HG03139 (cell line): ENCODE data around the gene CHI3L1.

ENCODE experiments used
- ATAC-seq: cut with Tn5 transposase; IDR thresholded peaks from one replicate; pipeline ENCODE4 v1.9.1; 2021; ENCODE audit not compliant: unreplicated experiment

Gene CHI3L1

GRCh38 chr1:203169770-203170520 lies 16.6 kb downstream of the CHI3L1 start:
- ATAC-seq: no peak

DNA sequence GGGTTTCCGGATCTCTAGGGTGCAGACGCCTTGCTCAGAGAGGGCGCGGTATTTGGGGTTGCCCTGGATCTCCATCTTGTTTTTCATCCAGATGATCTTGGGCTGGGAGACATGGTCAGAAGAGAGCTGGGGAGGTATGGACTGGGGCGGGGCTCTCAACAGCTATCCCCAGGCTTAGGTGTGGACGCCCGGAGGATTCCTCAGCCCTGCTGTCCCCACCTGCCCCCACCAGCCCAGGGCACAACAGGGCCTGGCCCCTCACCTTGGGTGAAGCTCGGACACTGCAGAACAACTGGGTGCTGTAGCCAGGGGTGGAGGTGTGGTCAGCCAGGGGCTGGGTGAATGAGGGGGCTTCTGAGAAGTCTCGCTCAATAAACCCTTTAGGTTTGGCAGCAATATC lies 17.5 kb downstream of the CHI3L1 start:
- ATAC-seq: no peak

DNA sequence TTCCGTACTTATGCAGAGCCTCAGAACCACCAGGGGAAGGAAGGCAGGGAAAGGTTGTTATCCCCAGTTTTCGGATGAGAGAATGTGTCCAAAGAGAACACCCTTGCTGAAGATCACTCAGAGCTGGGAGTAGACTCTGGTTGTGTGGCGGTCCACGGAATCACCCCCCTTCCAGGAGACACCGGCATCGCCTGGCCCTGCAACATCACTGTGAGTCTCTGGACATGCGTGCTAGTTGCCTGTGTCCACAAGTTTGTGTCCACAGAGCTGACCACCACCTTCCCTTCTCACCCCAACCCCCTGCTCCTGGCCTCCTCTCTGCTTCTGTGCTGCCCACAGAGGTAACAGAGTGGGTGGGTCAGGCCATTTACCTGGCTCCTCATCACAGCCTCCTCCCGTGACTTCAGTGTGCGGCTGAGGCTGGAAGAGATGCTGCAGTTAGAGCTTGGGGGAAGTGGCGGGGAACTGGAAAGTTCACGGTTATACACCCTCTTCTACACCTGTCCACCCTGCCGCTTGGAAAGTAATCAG lies 18.2 kb downstream of the CHI3L1 start:
- ATAC-seq: no peak

DNA sequence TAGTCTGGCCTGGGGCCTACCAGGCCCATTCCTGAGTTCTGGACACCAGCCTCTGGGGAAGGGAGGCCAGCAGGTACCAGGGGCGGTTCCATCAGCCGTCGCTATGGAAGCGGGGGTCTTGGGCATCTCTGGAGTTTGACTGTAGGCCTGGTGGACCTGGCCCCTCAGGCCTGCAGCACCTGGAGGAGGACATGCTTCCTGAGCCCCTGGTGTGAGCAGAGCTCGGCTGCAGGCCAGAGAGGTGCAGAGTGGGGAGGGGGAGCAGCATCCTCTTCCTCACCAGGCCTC lies 18.6 kb downstream of the CHI3L1 start:
- no peak for ATAC-seq

DNA sequence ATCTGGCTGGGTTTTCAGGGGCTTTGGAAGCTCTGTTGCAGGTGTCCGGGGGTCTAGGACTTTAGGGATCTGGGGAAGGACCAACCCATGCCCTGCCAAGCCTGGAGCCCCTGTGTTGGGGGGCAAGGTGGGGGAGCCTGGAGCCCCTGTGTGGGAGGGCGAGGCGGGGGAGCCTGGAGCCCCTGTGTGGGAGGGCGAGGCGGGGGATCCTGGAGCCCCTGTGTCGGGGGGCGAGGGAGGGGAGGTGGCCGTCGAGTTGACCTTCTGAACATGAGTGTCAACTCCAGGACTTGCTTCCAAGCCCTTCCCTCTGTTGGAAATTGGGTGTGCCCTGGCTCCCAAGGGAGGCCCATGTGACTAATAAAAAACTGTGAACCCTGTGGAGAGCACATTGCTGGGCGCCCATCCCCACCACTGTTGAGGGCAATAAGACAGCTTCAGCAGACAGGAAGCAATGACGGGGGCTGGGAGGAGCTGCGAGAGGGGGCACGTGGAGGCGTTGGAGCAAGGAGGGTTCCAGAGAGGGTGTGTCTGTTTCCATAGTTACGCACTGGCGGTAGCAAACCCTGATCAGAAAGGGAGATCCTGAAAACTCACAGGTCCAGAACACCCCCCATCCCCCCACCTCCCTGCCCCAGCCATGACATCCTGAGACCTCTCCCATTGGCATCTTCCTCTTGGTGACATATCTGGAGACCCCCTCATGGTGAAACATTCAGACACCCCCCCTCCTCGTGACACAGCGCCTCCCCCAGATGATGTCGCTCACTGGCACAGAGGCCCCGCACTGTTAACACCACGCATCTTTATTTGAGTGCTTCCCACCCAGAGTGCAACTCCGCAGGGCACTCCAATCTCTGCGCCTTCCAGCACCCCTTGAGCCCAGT lies 19.2 kb downstream of the CHI3L1 start:
- ATAC-seq: no peak

DNA sequence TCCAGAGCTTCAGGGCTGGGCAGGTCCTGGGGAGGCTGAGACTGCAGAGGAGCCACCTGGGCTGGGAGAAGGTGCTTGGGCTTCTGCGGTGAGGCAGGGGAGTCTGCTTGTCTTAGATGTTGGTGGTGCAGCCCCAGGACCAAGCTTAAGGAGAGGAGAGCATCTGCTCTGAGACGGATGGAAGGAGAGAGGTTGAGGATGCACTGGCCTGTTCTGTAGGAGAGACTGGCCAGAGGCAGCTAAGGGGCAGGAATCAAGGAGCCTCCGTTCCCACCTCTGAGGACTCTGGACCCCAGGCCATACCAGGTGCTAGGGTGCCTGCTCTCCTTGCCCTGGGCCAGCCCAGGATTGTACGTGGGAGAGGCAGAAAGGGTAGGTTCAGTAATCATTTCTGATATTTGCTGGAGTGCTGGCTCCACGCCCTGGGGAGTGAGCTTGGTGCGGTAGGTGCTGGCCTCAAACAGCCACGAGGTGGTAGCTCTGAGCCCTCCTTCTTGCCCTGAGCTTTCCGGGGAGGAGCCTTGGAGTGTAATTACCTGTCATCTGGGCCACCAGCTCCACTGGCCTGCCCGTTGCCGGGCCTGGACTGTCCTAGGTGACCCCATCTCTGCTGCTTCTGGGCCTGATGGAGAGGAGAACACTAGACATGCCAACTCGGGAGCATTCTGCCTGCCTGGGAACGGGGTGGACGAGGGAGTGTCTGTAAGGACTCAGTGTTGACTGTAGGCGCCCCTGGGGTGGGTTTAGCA lies 20.1 kb downstream of the CHI3L1 start:
- ATAC-seq: no peak

GRCh38 chr1:203165800-203166161 lies 20.7 kb downstream of the CHI3L1 start:
- ATAC-seq: no peak

DNA sequence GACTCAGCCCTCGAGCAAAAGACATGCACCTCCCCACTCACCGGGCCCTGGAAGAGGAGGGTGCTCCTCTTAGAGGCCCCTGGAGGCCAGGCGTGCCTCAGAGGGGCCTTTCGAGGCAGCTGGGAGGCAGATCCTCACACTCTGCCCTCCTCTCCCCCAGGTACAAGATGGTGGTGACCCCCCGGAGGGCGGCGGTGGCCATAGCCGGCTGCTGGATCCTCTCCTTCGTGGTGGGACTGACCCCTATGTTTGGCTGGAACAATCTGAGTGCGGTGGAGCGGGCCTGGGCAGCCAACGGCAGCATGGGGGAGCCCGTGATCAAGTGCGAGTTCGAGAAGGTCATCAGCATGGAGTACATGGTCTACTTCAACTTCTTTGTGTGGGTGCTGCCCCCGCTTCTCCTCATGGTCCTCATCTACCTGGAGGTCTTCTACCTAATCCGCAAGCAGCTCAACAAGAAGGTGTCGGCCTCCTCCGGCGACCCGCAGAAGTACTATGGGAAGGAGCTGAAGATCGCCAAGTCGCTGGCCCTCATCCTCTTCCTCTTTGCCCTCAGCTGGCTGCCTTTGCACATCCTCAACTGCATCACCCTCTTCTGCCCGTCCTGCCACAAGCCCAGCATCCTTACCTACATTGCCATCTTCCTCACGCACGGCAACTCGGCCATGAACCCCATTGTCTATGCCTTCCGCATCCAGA lies 21.3 kb downstream of the CHI3L1 start:
- ATAC-seq: no peak

GRCh38 chr1:203163891-203164635 lies 22.4 kb downstream of the CHI3L1 start:
- no peak for ATAC-seq

DNA sequence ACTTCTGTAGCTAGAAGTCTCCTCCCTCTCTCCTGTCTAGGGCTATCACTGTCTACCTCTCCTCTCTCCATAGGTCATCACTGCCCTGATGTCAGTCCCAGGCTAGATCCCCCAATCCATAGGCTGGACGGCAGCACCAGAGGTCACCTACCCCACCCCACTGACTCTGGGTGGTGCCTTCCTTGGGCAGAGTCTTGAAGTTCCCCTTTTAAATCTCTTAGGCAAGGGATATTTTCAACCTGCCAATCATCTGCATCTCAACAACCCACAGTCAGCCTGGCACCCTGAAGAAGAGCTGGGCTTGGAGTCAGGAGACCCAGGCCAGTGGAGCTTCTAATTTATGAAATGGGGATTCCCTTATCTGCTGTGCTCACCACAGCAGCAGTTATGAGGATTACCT lies 24.1 kb downstream of the CHI3L1 start:
- ATAC-seq: no peak

DNA sequence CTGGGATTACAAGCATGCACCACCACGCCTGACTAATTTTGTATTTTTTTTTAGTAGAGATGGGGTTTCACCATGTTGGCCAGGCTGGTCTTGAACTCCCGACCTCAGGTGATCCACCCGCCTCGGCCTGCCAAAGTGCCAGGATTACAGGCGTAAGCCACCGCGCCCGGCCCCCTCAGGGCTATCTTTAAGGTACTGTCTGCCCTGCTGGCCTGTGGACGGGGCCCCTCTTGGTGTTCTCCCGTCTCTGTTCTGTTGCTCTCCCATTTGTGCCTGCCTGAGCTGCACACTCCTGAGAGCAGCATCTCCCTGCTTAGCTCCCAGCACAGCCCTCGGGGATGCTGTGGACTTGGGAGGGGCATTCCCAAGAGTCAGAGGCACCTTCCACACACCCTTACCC lies 24.8 kb downstream of the CHI3L1 start:
- no peak for ATAC-seq

DNA sequence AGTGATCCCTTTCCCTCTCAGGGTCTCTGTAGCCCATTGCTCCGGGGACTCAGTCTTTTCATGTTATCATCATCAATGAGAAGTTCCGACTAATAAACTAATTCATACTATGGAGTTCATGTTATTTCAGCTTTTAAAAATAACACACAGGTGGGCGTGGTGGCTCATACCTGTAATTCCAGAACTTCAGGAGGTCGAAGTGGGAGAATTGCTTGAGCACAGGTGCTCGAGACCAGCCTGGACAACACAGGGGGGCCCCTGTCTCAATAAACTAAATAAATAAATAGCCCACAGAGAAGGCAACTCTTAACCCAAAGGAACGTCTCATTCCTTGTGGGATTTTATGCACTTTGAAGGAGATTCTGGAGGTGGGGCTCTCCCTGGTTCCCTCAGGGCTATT lies 25.3 kb downstream of the CHI3L1 start:
- no peak for ATAC-seq

DNA sequence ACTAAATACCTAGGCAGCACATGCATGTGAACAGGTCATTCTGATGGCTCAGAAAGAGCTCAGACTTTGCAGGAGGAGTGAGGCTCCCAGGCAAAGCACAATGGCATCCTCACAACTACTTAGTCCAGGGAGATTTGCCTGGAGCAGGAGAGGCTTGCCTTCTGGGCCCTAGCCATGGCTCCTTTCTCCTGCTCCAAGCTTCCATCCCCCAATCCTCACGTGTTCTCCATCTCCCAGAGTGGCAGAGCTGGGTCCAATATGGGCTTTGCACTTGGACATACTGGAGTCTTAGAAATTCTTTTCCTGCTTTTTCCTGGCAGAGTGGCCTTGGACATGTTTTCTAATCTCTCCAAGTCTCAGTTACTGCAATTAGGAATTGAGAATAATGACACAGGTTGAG lies 26.7 kb downstream of the CHI3L1 start:
- no peak for ATAC-seq

GRCh38 chr1:203158960-203159665 lies 27.4 kb downstream of the CHI3L1 start:
- ATAC-seq: no peak

DNA sequence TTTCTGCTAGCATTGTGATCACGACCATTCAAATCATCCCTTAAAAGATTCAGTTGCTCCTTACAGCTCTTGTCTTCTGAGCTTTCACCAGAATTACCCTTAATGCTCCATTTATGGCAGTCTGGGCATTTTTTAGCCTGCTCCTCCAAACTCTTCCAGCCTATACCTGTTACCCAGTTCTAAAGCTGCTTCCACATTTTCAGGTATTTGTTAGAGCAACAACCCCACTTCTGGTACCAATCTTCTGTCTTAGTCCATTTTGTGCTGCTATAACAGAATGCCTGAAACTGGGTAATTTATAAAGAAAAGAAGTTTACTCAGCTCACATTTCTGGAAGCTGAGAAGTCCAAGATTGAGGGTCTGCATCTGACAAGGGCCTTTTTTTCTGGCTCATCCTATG lies 28.1 kb downstream of the CHI3L1 start:
- no peak for ATAC-seq

GRCh38 chr1:203156280-203156679 lies 30.2 kb downstream of the CHI3L1 start:
- no peak for ATAC-seq

- ATAC-seq: no peak
Measured at GRCh38 chr1:203153989-203154821, 32.3 kb downstream of the CHI3L1 start.

GRCh38 chr1:203153051-203153988 lies 33.2 kb downstream of the CHI3L1 start:
- ATAC-seq: no peak
